Measurements from ENCODE around the gene ALKBH2.
"Not testable (repeated sequence)": the region's sequence is repeated elsewhere in the genome, so short reads cannot be mapped to it uniquely, and the experiment has no call there.

The ALKBH2 gene

DNA sequence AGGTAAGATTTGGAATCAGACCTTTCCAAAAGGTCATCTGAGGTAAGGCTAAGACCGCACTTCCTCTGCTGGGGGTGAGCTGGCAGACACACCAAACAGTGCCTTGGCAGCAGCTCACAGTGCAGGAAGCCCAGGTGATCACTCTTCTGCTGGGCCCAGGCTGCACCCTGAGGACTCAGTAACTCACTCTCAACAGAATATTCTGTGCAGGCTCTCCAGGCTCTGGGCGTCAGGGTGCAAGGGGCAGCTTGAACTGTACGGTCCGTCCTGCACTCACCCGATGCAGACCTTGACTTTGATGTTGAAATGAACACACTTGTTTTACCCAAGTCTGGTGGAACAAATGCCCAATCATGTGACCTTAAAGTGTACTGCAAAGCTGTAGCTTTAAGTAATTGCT is 6.0 kb downstream of the ALKBH2 start:
- H3K27ac ChIP-seq = no peak overlapping the region
- no peak overlapping the region for H3K4me3 ChIP-seq

GRCh38 chr12:109085590-109085989 is 7.7 kb downstream of the ALKBH2 start:
- H3K4me3 ChIP-seq = no peak overlapping the region
- no peak overlapping the region for H3K27ac ChIP-seq

- Histone ChIP-seq H3K4me3 (no peak overlapping the region), H3K27ac (no peak overlapping the region)
Observed at GRCh38 chr12:109084425-109084824, 8.8 kb downstream of the ALKBH2 start.

- Histone ChIP-seq H3K27ac (no peak overlapping the region), H3K4me3 (no peak overlapping the region)
Observed at GRCh38 chr12:109082751-109083150, 10.5 kb downstream of the ALKBH2 start.

DNA sequence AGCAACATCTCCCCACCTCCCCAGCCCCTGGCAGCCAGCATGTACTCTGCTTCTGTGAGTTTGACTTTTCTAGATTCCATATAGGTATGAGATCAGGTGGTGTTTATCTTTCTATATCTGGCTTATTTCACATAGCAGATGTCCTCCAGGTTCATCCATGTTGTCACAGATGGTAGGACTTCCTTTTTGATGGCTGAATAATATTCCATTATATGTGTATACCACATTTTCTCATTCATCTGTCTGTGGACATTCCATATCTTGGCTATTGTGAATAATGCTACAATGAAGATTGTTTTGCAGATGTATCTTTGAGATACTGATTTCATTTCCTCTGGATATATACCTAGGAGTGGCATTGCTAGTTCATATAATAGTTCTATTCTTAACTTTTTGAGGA is 18.4 kb downstream of the ALKBH2 start:
- H3K4me3 ChIP-seq = no peak overlapping the region
- no peak overlapping the region for H3K27ac ChIP-seq

- H3K27ac ChIP-seq = no peak overlapping the region
- no peak overlapping the region for H3K4me3 ChIP-seq
Observed at GRCh38 chr12:109069307-109070271, 23.7 kb downstream of the ALKBH2 start.

DNA sequence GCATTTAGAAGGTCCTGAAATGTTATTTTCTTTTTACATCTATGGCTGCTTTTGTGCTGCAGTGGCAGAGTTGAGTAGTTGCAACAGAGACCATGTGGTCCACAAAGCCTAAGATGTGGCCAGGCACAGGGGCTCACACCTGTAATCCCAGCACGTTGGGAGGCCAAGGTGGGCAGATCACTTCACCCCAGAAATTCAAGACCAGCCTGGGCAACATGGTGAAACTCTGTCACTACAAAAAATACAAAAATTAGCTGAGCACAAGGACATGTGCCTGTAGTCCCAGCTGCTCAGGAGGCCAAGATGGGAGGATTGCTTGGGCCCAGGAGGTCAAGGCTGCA is 27.4 kb downstream of the ALKBH2 start:
- Histone ChIP-seq H3K4me3 (no peak overlapping the region), H3K27ac (no peak overlapping the region)

DNA sequence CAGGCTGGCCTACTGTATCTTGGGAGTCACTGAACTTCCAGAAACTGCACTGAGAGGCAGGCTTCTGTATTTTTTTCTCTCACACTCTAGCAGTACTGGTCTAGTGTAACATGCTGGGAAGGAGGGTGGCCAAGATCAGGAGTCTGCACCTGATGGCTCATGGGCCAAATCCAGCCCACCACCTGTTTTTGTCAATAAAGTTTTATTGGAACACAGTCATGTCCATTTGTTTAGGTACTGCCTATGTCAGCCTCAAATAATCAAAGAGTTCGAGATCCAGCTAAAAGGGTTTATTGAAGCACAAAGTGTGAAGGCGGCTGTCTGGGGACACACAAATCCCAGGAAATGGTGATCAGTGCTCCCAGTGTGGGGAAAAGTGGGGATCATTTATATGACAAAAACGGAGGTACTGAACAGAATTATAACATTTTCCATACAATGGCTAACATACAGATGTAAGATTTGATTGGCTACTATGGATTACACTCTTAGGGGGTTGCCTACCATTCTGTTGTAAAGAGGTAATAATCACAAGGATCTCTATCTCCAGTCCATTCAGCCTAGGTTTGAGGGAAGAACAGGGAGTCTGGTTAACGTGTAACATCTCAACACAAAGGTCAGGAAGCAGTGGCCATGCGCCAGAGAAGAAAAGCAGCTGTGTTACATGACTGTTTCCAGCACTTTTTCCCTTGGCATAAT is 28.0 kb downstream of the ALKBH2 start:
- no peak overlapping the region for H3K27ac ChIP-seq

GRCh38 chr12:109064143-109064542 is 29.1 kb downstream of the ALKBH2 start:
- no peak overlapping the region for H3K4me3 ChIP-seq
- H3K27ac ChIP-seq = no peak overlapping the region

More for the DNA sequence above, 28.0 kb downstream of the ALKBH2 start:
- H3K4me3 ChIP-seq = no peak overlapping the region

DNA sequence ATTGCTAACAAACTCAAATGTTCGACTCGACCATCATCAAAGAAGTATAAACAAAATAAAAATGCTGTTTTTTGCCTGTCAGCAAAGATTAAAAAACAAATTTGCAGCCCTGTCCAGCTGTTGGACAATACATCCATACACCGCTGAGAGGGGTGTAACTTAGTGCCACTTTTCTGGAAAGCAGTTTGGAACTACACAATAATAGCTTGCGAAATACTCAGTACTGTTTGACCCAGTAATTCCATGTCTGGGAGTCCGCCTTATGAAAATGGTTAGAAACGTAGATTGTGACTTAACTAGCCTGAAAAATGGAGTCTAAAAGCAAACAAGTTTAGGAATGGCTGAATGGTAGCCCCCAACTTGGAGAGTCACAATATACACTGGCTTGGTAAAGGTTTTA is 34.5 kb downstream of the ALKBH2 start:
- H3K27ac ChIP-seq = no peak overlapping the region

GRCh38 chr12:109057376-109057775 is 35.9 kb downstream of the ALKBH2 start:
- no peak overlapping the region for H3K4me3 ChIP-seq
- no peak overlapping the region for H3K27ac ChIP-seq

More for the DNA sequence above, 34.5 kb downstream of the ALKBH2 start:
- no peak overlapping the region for H3K4me3 ChIP-seq

DNA sequence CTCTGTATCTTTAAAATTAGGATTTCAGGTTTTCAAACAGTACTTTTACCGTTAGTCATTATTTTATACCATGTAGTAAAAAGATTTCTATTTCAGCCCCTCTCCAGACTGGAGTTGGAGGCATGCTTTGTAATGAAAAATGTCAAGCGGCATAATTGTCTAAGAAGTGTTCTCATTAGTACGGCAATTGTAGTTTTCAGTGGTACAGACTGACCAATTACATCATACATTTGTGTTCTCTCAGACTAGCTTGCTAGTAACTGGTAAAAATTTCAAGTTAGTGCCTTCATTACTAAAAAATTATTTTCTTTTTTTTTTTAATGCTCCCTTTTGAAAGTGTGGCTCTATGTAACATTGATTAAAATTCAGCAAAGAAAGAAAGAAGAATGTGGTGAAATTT is 36.4 kb downstream of the ALKBH2 start:
- Histone ChIP-seq H3K27ac (no peak overlapping the region), H3K4me3 (no peak overlapping the region)

DNA sequence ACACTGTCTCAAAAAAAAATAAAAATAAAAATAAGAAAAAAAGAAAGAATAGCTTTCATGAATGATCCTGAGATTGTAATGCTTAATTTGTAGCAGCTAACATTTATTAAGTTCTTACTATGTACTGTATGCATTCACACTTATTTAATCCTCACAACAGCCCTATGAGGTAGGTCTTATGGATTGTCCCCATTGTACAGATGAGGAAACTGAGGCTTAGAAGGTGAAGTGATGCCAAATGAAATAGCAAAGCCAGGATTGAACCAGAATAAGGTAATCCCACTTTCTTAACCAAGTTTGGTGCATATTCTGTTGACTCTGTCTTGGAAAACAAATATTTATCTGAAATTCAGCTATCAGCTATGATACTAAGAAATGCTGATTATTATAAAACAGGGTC is 38.8 kb downstream of the ALKBH2 start:
- Histone ChIP-seq H3K4me3 (no peak overlapping the region), H3K27ac (peak overlapping the region in 7 of 21 experiments; percentile 51 to 92 (median 88))

DNA sequence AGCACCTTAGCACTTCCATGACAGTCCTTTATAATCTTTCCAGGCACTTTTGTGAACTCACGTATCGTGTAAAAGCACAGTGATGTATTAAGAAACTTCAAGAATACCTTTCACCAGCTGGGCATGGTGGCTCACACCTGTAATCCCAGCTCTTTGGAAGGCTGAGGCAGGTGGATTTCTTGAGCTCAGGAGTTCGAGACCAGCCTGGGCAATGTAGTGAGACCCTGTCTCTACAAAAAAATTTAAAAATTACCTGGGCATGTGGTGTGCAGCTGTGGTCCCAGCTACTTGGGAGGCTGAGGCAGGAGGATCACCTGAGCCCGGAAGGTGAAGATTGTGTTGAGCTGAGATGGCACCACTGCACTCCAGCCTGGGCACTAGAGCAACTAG is 39.2 kb downstream of the ALKBH2 start:
- Histone ChIP-seq H3K4me3 (peak overlapping the region in 3 of 7 experiments; percentile 86 to 94 (median 88)), H3K27ac (peak overlapping the region in 16 of 21 experiments; percentile 21 to 94 (median 88))

DNA sequence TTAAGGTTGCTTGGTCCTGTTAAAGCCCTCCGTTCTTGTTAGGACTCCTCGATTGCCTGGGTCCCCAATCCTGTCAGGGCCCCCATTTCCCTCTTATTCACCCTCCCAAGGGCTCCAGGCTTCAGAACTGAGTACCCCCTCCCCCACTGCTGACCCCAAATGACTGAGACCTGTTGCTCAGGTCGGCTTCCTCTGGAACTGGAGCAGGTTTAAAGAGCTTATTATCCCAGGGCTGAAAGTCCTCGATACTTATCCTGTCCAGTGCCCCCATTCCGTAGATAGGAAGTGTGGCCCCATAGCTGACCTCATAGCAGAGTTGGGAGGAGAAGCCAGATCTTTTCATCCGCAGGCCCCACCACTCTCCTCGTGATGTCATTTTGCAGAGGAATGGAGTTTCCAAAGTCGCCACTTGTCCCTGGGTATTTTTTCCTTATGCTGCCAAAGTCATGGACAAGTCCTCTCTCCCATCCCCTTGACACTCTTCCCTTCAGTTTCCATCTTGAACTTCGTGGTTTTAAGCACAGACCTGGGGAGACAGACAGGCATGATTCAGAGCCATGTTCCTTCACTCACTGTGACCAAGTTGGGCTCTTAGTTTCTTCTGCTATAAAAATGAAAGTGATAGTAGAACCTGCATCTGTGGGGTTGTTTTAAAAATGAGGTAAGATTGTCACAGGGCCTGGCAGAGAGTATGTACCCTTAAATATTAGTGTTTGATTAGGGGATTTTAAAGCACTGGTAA is 39.7 kb downstream of the ALKBH2 start:
- Histone ChIP-seq H3K4me3 (peak overlapping the region; percentile 79 to 100 (median 86)), H3K27ac (peak overlapping the region in 19 of 21 experiments; percentile 47 to 94 (median 89))

DNA sequence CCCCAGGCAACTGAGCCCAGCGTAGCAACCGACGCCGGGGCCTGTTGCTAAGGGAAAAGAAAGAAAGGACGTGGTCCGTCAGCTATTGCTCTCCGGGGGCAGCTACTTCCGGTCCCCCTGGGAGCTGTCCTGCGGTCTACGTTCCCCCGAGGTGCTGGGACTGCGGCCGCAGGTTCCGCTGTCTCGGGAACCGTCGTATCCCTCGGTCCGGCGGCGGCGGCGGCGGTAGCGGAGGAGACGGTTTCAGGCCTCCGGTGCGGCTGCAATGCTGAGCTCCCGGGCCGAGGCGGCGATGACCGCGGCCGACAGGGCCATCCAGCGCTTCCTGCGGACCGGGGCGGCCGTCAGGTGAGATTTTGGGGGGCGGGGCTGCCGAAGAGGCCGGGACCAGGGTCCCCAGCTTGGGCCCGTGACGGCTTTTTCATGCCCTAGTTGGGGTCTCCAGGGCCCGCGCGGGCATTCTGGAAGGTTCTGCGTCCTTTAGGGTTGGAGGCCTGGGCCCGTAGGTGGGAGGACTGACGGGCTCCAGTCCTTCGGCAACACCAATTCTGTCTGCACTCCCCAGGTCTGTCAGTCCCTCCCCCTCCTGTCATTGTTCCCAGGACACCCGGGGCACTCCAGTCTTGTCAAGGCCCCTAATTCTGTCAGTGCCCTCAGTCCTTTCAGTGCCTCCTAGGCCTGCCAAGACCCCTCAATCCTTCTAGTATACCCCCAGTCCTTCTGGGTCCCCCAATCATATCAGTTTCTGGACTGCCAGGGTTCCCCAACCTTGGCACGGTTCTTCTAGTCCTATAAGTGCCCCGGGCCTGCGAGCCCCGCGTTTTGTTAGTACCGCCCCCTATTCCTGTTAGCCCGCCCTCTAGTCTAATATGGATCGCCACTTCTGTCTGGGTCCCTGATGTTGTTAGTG is 40.6 kb downstream of the ALKBH2 start, which contains the start of gene USP30:
USP30 (plus strand) TSS at position 163 of the 910 bp plus-strand sequence; CDS start at position 266, 103 bp downstream.
- Histone ChIP-seq H3K27ac (peak within 1 kb of the TSS; percentile 16 to 94 (median 89)), H3K4me3 (peak within 1 kb of the TSS; percentile 79 to 100 (median 86))

- peak overlapping the region in 18 of 21 experiments; percentile 81 to 94 (median 89) for H3K27ac ChIP-seq
Observed at GRCh38 chr12:109052097-109052413, 41.2 kb downstream of the ALKBH2 start.

DNA sequence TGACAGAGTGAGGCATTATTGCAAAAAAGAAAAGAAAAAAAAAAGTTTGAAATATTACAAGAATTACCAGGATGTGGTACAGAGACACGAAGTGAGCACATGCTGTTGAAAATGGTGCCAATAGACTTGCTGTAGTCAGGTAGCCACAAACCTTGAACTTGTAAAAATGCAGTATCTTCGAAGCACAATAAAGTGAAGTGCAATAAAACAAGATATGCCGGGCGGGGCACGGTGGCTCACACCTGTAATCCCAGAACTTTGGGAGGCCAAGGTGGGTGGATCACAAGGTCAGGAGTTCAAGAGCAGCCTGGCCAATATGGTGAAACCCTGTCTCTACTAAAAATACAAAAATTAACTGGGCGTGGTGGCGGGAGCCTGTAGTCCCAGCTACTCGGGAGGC is 43.5 kb downstream of the ALKBH2 start:
- H3K27ac ChIP-seq, H3K4me3 ChIP-seq: not testable (repeated sequence)

More at GRCh38 chr12:109052097-109052413, 41.2 kb downstream of the ALKBH2 start:
- peak overlapping the region; percentile 79 to 100 (median 86) for H3K4me3 ChIP-seq

GRCh38 chr12:109048706-109049105 is 44.6 kb downstream of the ALKBH2 start:
- not testable (repeated sequence) for H3K27ac ChIP-seq, H3K4me3 ChIP-seq
